Stomach (tissue), 19 donors: ENCODE measurements around the gene VWC2. TPM values are rescaled to one million over a fixed set of nuclear protein-coding genes. Genes with fewer than 3 reads are reported as not detected.

Experiments used
- DNase-seq, 2 donors: peaks; one replicate each; pipeline versions ENCODE4 v3.0.0 to v3.0.0-alpha.2; 2013 to 2019
- H3K27ac ChIP-seq, 5 donors: fragments of 200-600 bp in 4 of 5; sonication (generic) in 4 of 5; one replicate each; pipeline ENCODE4 v1.5.1; 2013 to 2019; ENCODE audit warnings: mild to moderate bottlenecking in 1 of 5, moderate library complexity in 1 of 5
- H3K27me3 ChIP-seq, 3 donors: fragments of 200-600 bp; sonication (generic); one replicate each; pipeline ENCODE4 v1.5.1; 2017 to 2019; ENCODE audit warnings: mixed run types in 1 of 3
- H3K36me3 ChIP-seq, 4 donors: fragments of 200-600 bp; sonication (generic); 1 replicate in 3 of 4; 2 replicates in 1 of 4; pipeline ENCODE4 v1.5.1; 2016 to 2019
- H3K4me1 ChIP-seq, 4 donors: fragments of 200-600 bp; sonication (generic); one replicate each; pipeline ENCODE4 v1.5.1; 2016 to 2019
- H3K4me3 ChIP-seq, 4 donors: fragments of 200-600 bp; sonication (generic) in 3 of 4; one replicate each; pipeline ENCODE4 v1.5.1; 2016 to 2019; ENCODE audit warnings: mild to moderate bottlenecking in 1 of 4
- H3K9me3 ChIP-seq, 4 donors: fragments of 200-600 bp; sonication (generic); one replicate each; pipeline ENCODE4 v1.5.1; 2016 to 2019
- CTCF ChIP-seq, 7 experiments: fragments of 450-650 bp in 4 of 7; fragments of 200-600 bp in 3 of 7; sonication (generic) in 3 of 7; IDR thresholded peaks; one replicate each; pipeline ENCODE4 v1.5.1; 2016 to 2019; ENCODE audit warnings: antibody characterized with exemption in 7 of 7, control low read depth in 2 of 7, mild to moderate bottlenecking in 1 of 7
- EP300 ChIP-seq: sonication (generic); formaldehyde crosslinking; IDR thresholded peaks from one replicate; pipeline ENCODE4 v1.6.1; 2017; ENCODE audit warnings: antibody characterized with exemption
- POLR2A ChIP-seq, 4 donors: fragments of 450-650 bp; IDR thresholded peaks; one replicate each; pipeline ENCODE4 v1.6.1; 2016; ENCODE audit warnings: antibody characterized with exemption in 4 of 4, control low read depth in 2 of 4, mild to moderate bottlenecking in 1 of 4, moderate library complexity in 1 of 4
- POLR2AphosphoS5 ChIP-seq, 3 donors: sonication (generic); formaldehyde crosslinking; IDR thresholded peaks; one replicate each; pipeline ENCODE4 v1.6.1; 2016; ENCODE audit warnings: antibody characterized with exemption in 3 of 3
- WGBS, 5 donors: extraction: QIAGEN DNeasy Blood & Tissue Kit in 3 of 5; methylation state at CpG; one replicate each; pipeline versions ENCODE4 v1.1.5 to v1.1.7; 2013 to 2018; 5-methylcytosine and 5-hydroxymethylcytosine counted together
- intact Hi-C: fragments of 100-400 bp; cut with DNase I; formaldehyde crosslinking; loops from one replicate; pipeline ENCODE4 v1.15.1; 2023; ENCODE audit warnings: low total_unique reads
- long read RNA-seq, 10 donors: transcript quantifications; one replicate each; lab custom pipeline, GENCODE V29; 2026
- polyA plus RNA-seq, 3 donors: library from polyadenylated mRNA; stranded (reverse); fragments of 200-250 nt; gene quantifications; one replicate each; pipeline ENCODE4 v1.2.3, GENCODE V29; 2013
- total RNA-seq, 5 donors: library from RNA; depleted of rRNA; stranded (reverse); fragments of >200 nt; gene quantifications; one replicate each; pipeline versions ENCODE4 v1.1.0 to v1.2.3, GENCODE V29; 2014 to 2016
- donor health status: healthy with polysubstance abuse.
- donor health status: Bipolar disorder and iron deficiency.
- donor health status: healthy.

VWC2 gene
- total RNA-seq: under 1 TPM in 3 of 5 donors, not detected in 2; under 0.01 to 0.45 (median 0.18) TPM
- polyA plus RNA-seq: under 1 TPM in 1 of 3 donors, not detected in 2; 0.03 TPM
- long read RNA-seq, donor 1: 0 reads
- long read RNA-seq, donor 2: 0 reads
- long read RNA-seq, donor 3: 0 reads
- long read RNA-seq, donor 4: 0 reads
- long read RNA-seq, donor 5: 0 reads
- long read RNA-seq, donor 6: 0 reads
- long read RNA-seq, donor 7: 0 reads
- long read RNA-seq, donor 8: 0 reads
- long read RNA-seq, donor 9: 0 reads
- long read RNA-seq, donor 10: 0 reads

DNA sequence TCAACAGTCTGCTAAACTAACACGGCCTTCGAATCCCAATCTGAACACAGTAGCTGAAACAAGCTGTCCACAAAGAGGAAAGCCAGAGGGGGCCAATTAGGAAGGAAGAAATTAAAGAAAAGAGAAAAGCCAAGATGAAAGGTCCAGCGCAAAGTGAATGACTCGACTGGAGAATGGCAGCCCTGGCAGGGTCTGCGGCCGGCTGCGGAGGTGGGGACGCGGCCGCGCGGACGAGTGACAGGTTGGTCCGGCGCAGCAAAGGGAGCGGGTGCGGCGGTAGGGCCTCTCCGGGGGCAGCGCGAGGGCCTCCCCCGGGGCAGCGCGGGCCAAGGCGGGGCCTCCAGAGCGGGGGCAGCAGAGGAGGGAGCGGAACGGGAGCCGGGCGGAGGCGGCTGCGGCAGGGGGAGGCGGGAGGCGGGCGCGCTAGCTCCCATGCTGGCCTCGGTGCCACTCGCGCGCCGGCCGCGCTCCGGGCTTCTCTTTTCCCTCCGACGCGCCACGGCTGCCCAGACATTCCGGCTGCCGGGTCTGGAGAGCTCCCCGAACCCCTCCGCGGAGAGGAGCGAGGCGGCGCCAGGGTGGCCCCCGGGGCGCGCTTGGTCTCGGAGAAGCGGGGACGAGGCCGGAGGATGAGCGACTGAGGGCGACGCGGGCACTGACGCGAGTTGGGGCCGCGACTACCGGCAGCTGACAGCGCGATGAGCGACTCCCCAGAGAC is at the start of gene VWC2:
TSS of gene VWC2 (plus strand) at position 421 of the 718 bp plus-strand sequence. CDS start 1,798 bp downstream, outside the sequence.
- H3K27me3 ChIP-seq: peaks cover 7 to 64% (median 29%) of the 10 kb centered on the region in 3 donors
- TF ChIP-seq POLR2A (IDR thresholded peaks at IDR 0.05) (no peak), POLR2AphosphoS5 (IDR thresholded peaks at IDR 0.05) (no peak), EP300 (no peak), CTCF (IDR thresholded peaks at IDR 0.05) (no peak)
- peak in 1 of 2 donors; percentile 45 for DNase-seq
- H3K36me3 ChIP-seq: no peaks in the 10 kb centered on the region
- peak within 1 kb of the TSS; percentile 44 to 54 (median 52) for H3K4me3 ChIP-seq
- peak within 1 kb of the TSS in 1 of 5 donors; percentile 70 for H3K27ac ChIP-seq
- peaks cover 0 to 14% (median 0%) of the 10 kb centered on the region in 4 donors for H3K9me3 ChIP-seq
- peaks cover 15 to 38% (median 29%) of the 10 kb centered on the region in 4 donors for H3K4me1 ChIP-seq
- intact Hi-C loops: no loop called here
- WGBS, 5 donors: 2 to 4% (median 2%) methylated on average over 38 to 73 of the region's 75 CpGs

- Histone ChIP-seq H3K27ac (no peak overlapping the region), H3K36me3 (no peaks in the 10 kb centered on the region), H3K27me3 (peaks cover 0 to 3% (median 0%) of the 10 kb centered on the region in 3 donors), H3K4me1 (no peaks in the 10 kb centered on the region), H3K9me3 (no peaks in the 10 kb centered on the region), H3K4me3 (no peak overlapping the region)
- TF ChIP-seq POLR2A (IDR thresholded peaks at IDR 0.05) (no peak), POLR2AphosphoS5 (IDR thresholded peaks at IDR 0.05) (no peak)
- intact Hi-C loops: no loop called here
- no peak for DNase-seq
Observed at GRCh38 chr7:49724071-49724470, 49.4 kb upstream of the VWC2 start.

GRCh38 chr7:49731836-49732235 is 41.6 kb upstream of the VWC2 start:
- Histone ChIP-seq H3K27me3 (peaks cover 0 to 3% (median 0%) of the 10 kb centered on the region in 3 donors), H3K36me3 (no peaks in the 10 kb centered on the region), H3K27ac (no peak overlapping the region), H3K4me1 (no peaks in the 10 kb centered on the region), H3K4me3 (no peak overlapping the region), H3K9me3 (no peaks in the 10 kb centered on the region)
- TF ChIP-seq POLR2AphosphoS5 (IDR thresholded peaks at IDR 0.05) (no peak), POLR2A (IDR thresholded peaks at IDR 0.05) (no peak), CTCF (IDR thresholded peaks at IDR 0.05) (no peak), EP300 (no peak)
- 46 to 76% (median 47%) methylated on average over 2 of the region's 2 CpGs for WGBS, 5 donors
- intact Hi-C loops: no loop called here
- DNase-seq: no peak

DNA sequence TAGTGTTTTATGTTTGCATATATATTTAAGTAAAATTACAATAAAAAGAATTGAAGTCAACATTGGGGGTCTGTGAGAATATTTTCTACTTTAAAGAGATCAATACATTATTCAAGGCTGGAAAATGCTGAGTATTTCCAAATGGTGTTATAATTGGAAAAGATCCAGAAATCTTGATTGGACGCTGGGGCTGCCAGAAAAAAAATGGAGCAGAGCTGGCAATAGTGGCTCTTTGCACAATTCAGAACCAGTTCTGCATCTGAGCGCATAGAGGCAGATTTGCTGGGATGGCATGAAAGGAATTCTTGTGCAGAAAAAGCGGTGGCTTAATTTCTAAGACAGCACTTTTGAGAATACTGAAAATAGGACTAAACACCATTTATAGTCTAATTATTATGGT is 10.8 kb upstream of the VWC2 start:
- WGBS, 5 donors: 67 to 73% (median 70%) methylated on average over 3 of the region's 3 CpGs
- H3K4me3 ChIP-seq: no peak overlapping the region
- no peaks in the 10 kb centered on the region for H3K27me3 ChIP-seq
- TF ChIP-seq CTCF (IDR thresholded peaks at IDR 0.05) (no peak), EP300 (no peak), POLR2A (IDR thresholded peaks at IDR 0.05) (no peak), POLR2AphosphoS5 (IDR thresholded peaks at IDR 0.05) (no peak)
- no peak overlapping the region for H3K27ac ChIP-seq
- DNase-seq: peak in 1 of 2 donors; percentile 11
- H3K4me1 ChIP-seq: no peaks in the 10 kb centered on the region
- no peaks in the 10 kb centered on the region for H3K36me3 ChIP-seq
- H3K9me3 ChIP-seq: no peaks in the 10 kb centered on the region
- intact Hi-C loops: no loop called here
